ENCODE measurements around the gene FBXO33.
"Not testable (repeated sequence)": the region's sequence is repeated elsewhere in the genome, so short reads cannot be mapped to it uniquely, and the experiment has no call there.

FBXO33 gene

GRCh38 chr14:39364509-39364908 lies 67.7 kb downstream of the FBXO33 start:
- TF ChIP-seq CTCF (conservative IDR thresholded peaks at IDR 0.05; ENCODE audit: low read depth, low read length) = no peak
- no peaks in the 10 kb centered on the region for H3K79me2 ChIP-seq (ENCODE audit: insufficient read depth, low read depth)

DNA sequence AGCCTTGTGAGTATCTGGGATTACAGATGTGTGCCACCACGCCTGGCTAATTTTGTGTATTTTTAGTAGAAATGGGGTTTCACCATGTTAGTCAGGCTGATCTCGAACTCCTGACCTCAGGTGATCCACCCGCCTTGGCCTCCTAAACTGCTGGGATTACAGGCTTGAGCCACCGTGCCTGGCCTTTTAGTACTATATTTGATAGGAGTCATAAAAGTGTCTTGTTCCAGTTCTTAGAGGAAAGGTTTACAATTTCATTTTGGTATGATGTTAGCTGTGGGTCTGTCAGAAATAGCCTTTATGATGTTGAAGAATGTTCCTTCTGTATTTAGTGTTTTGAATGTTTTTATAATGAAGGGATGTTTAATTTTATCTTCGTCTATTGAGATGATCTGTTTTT lies 70.7 kb downstream of the FBXO33 start:
- H3K4me3 ChIP-seq (IDR thresholded peaks at IDR 0.05; ENCODE audit: insufficient read depth, low read depth, low read length); H2AFZ ChIP-seq (ENCODE audit: low read depth); H3K27me3 ChIP-seq (ENCODE audit: insufficient read depth, low read depth); H3K36me3 ChIP-seq (ENCODE audit: insufficient read depth); H4K20me1 ChIP-seq (ENCODE audit: insufficient read depth); H3K27ac ChIP-seq; H3K79me2 ChIP-seq (ENCODE audit: insufficient read depth, low read depth); H3K4me2 ChIP-seq; H3K9ac ChIP-seq; H3K4me1 ChIP-seq (ENCODE audit: low read depth, poor library complexity, severe bottlenecking): not testable (repeated sequence)

More at GRCh38 chr14:39364509-39364908, 67.7 kb downstream of the FBXO33 start:
- no peak overlapping the region for H3K27ac ChIP-seq
- no peak overlapping the region for H2AFZ ChIP-seq (ENCODE audit: low read depth)
- no peaks in the 10 kb centered on the region for H3K36me3 ChIP-seq (ENCODE audit: insufficient read depth)
- H3K4me1 ChIP-seq (ENCODE audit: low read depth, poor library complexity, severe bottlenecking) = no peaks in the 10 kb centered on the region
- no peak overlapping the region for H3K4me3 ChIP-seq (IDR thresholded peaks at IDR 0.05; ENCODE audit: insufficient read depth, low read depth, low read length)
- H3K4me2 ChIP-seq = no peak overlapping the region
- no peaks in the 10 kb centered on the region for H4K20me1 ChIP-seq (ENCODE audit: insufficient read depth)
- no peak overlapping the region for H3K9ac ChIP-seq
- no peaks in the 10 kb centered on the region for H3K27me3 ChIP-seq (ENCODE audit: insufficient read depth, low read depth)

GRCh38 chr14:39360316-39360715 lies 71.9 kb downstream of the FBXO33 start:
- Histone ChIP-seq H4K20me1 (ENCODE audit: insufficient read depth) (no peaks in the 10 kb centered on the region), H2AFZ (ENCODE audit: low read depth) (no peak overlapping the region), H3K4me2 (no peak overlapping the region), H3K4me1 (ENCODE audit: low read depth, poor library complexity, severe bottlenecking) (no peaks in the 10 kb centered on the region), H3K4me3 (IDR thresholded peaks at IDR 0.05; ENCODE audit: insufficient read depth, low read depth, low read length) (no peak overlapping the region), H3K9ac (no peak overlapping the region), H3K27me3 (ENCODE audit: insufficient read depth, low read depth) (no peaks in the 10 kb centered on the region), H3K36me3 (ENCODE audit: insufficient read depth) (no peaks in the 10 kb centered on the region), H3K79me2 (ENCODE audit: insufficient read depth, low read depth) (no peaks in the 10 kb centered on the region), H3K27ac (no peak overlapping the region)
- TF ChIP-seq CTCF (conservative IDR thresholded peaks at IDR 0.05; ENCODE audit: low read depth, low read length) = no peak

- H3K27me3 ChIP-seq (ENCODE audit: insufficient read depth, low read depth); H3K79me2 ChIP-seq (ENCODE audit: insufficient read depth, low read depth); H3K36me3 ChIP-seq (ENCODE audit: insufficient read depth); H4K20me1 ChIP-seq (ENCODE audit: insufficient read depth); H3K9ac ChIP-seq; H2AFZ ChIP-seq (ENCODE audit: low read depth); H3K4me1 ChIP-seq (ENCODE audit: low read depth, poor library complexity, severe bottlenecking); H3K27ac ChIP-seq; H3K4me2 ChIP-seq; H3K4me3 ChIP-seq (IDR thresholded peaks at IDR 0.05; ENCODE audit: insufficient read depth, low read depth, low read length): not testable (repeated sequence)
Measured at GRCh38 chr14:39359069-39359468, 73.2 kb downstream of the FBXO33 start.

DNA sequence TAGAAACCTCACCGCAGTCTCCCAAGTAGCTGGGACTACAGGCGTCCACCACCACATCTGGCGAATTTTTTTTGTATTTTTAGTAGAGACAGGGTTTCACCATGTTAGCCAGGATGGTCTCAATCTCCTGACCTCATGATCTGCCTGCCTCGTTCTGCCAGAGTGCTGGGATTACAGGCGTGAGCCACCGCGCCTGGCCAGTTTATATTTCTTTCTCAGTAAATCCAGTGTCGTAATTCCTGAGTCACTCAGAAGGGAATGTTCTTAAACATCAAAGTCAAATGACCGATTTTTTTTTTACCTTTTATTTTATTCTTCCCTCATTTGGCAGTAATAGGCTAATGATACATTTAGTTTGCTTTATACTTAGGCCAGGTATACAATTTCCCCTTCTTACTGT lies 80.5 kb downstream of the FBXO33 start:
- Histone ChIP-seq H2AFZ (ENCODE audit: low read depth) (no peak overlapping the region), H3K4me2 (no peak overlapping the region), H3K9ac (no peak overlapping the region), H3K4me3 (IDR thresholded peaks at IDR 0.05; ENCODE audit: insufficient read depth, low read depth, low read length) (no peak overlapping the region), H3K4me1 (ENCODE audit: low read depth, poor library complexity, severe bottlenecking) (peaks cover 12% of the 10 kb centered on the region), H3K36me3 (ENCODE audit: insufficient read depth) (no peaks in the 10 kb centered on the region), H3K79me2 (ENCODE audit: insufficient read depth, low read depth) (no peaks in the 10 kb centered on the region), H3K27me3 (ENCODE audit: insufficient read depth, low read depth) (no peaks in the 10 kb centered on the region), H3K27ac (no peak overlapping the region), H4K20me1 (ENCODE audit: insufficient read depth) (no peaks in the 10 kb centered on the region)
- no peak for TF ChIP-seq CTCF (conservative IDR thresholded peaks at IDR 0.05; ENCODE audit: low read depth, low read length)
